Aorta (tissue), 5 donors: ENCODE measurements around the gene PRLR. TPM values are rescaled to one million over a fixed set of nuclear protein-coding genes. Genes with fewer than 3 reads are reported as not detected.
"Not testable (repeated sequence)": the region's sequence is repeated elsewhere in the genome, so short reads cannot be mapped to it uniquely, and the experiment has no call there.

Experiments
- ATAC-seq: fragments of 200-7000 bp; cut with Tn5 transposase; one replicate; pipeline ENCODE4 v1.9.1; 2022; ENCODE audit warnings: moderate library complexity; ENCODE audit not compliant: low FRiP score
- DNase-seq, 2 donors: peaks; one replicate each; pipeline ENCODE4 v3.0.0-alpha.2; 2020
- H3K27ac ChIP-seq, 2 donors: one replicate each; pipeline ENCODE4 v1.5.1; 2013; ENCODE audit warnings: low read length in 2 of 2, mild to moderate bottlenecking in 2 of 2, moderate library complexity in 2 of 2, control low read depth in 1 of 2, inconsistent platforms in 1 of 2, low read depth in 1 of 2
- H3K27me3 ChIP-seq, 2 donors: one replicate each; pipeline ENCODE4 v1.6.1; 2013; ENCODE audit warnings: control low read depth in 1 of 2, low read length in 1 of 2, mild to moderate bottlenecking in 1 of 2, moderate library complexity in 1 of 2; ENCODE audit not compliant: insufficient read depth in 2 of 2, control insufficient read depth in 1 of 2
- H3K36me3 ChIP-seq, 2 donors: one replicate each; pipeline ENCODE4 v1.6.1; 2013; ENCODE audit warnings: control low read depth in 1 of 2, low read length in 1 of 2, mild to moderate bottlenecking in 1 of 2; ENCODE audit not compliant: insufficient read depth in 2 of 2, control insufficient read depth in 1 of 2
- H3K4me1 ChIP-seq, 2 donors: one replicate each; pipeline ENCODE4 v1.6.1; 2013; ENCODE audit warnings: low read length in 2 of 2, control low read depth in 1 of 2, mild to moderate bottlenecking in 1 of 2, moderate library complexity in 1 of 2; ENCODE audit not compliant: insufficient read depth in 2 of 2, control insufficient read depth in 1 of 2
- H3K4me3 ChIP-seq, 2 donors: one replicate each; pipeline ENCODE4 v1.5.1; 2013; ENCODE audit warnings: low read length in 2 of 2, control low read depth in 1 of 2, mild to moderate bottlenecking in 1 of 2
- H3K9me3 ChIP-seq: one replicate; pipeline ENCODE4 v1.6.1; 2013; ENCODE audit warnings: mild to moderate bottlenecking, low read length; ENCODE audit not compliant: control insufficient read depth
- WGBS, 2 donors: extraction: QIAGEN DNeasy Blood & Tissue Kit; methylation state at CpG; one replicate each; pipeline ENCODE4 v1.1.7; 2013; 5-methylcytosine and 5-hydroxymethylcytosine counted together
- intact Hi-C, 2 donors: fragments of 100-400 bp; cut with DNase I; formaldehyde crosslinking; loops; one replicate each; pipeline versions ENCODE4 v1.14.2 to v1.15.0; 2022
- polyA plus RNA-seq, 2 donors: library from polyadenylated mRNA; stranded (reverse); fragments of 200-250 nt; gene quantifications; one replicate each; pipeline ENCODE4 v1.2.3, GENCODE V29; 2013
- total RNA-seq, 2 donors: library from RNA; stranded (reverse); fragmentation: NEBNext Ultra II Directional; extraction: Animal tissue kit (Norgen Biotek cat#: 25700); gene quantifications; one replicate each; pipeline ENCODE4 v1.2.1, GENCODE V29; 2021
- donor health status: healthy with polysubstance abuse.
- donor health status: Bipolar disorder and iron deficiency.
- donor health status: DM: no; HTN: no; CAD: no.
- donor health status: DM: no; HTN: no; CAD: no.
- donor health status: DM: yes; HTN: yes; CAD: no.

The PRLR gene
- total and polyA plus RNA-seq, 4 donors = 0.08 to 3.2 (median 0.69) TPM

- H3K9me3 ChIP-seq = no peaks in the 10 kb centered on the region
- no peaks in the 10 kb centered on the region for H3K36me3 ChIP-seq
- 30 to 56% methylated on average over 2 of the region's 2 CpGs for WGBS, 2 donors
- ATAC-seq (no peak), DNase-seq (no peak)
- intact Hi-C loops = no loop called here
- no peak overlapping the region for H3K27ac ChIP-seq
- H3K27me3 ChIP-seq = no peaks in the 10 kb centered on the region
- no peak overlapping the region for H3K4me3 ChIP-seq
- peaks cover 0 to 1% of the 10 kb centered on the region in 2 donors for H3K4me1 ChIP-seq
These were observed 105.4 kb downstream of the PRLR start for GRCh38 chr5:35124932-35125331.

- intact Hi-C loops = no loop called here
- no peak overlapping the region for H3K27ac ChIP-seq
- 85 to 90% methylated on average over 2 of the region's 2 CpGs for WGBS, 2 donors
- peaks cover 0 to 1% of the 10 kb centered on the region in 2 donors for H3K4me1 ChIP-seq
- H3K4me3 ChIP-seq = no peak overlapping the region
- H3K9me3 ChIP-seq = no peaks in the 10 kb centered on the region
- ATAC-seq = no peak
- H3K36me3 ChIP-seq = no peaks in the 10 kb centered on the region
- no peak for DNase-seq
- H3K27me3 ChIP-seq = no peaks in the 10 kb centered on the region
These were observed 107.5 kb downstream of the PRLR start for GRCh38 chr5:35122819-35123218.

- Histone ChIP-seq H3K4me3 (no peak overlapping the region), H3K4me1 (peaks cover 0 to 1% of the 10 kb centered on the region in 2 donors), H3K36me3 (no peaks in the 10 kb centered on the region), H3K9me3 (no peaks in the 10 kb centered on the region), H3K27me3 (no peaks in the 10 kb centered on the region), H3K27ac (no peak overlapping the region)
- intact Hi-C loops = no loop called here
- no peak for DNase-seq
- 21 to 32% methylated on average over 1 of the region's 1 CpG for WGBS, 2 donors
- ATAC-seq = no peak
These were observed 109.6 kb downstream of the PRLR start for GRCh38 chr5:35120715-35121114.

- Histone ChIP-seq H3K27ac (no peak overlapping the region), H3K36me3 (no peaks in the 10 kb centered on the region), H3K4me1 (no peaks in the 10 kb centered on the region), H3K4me3 (no peak overlapping the region), H3K9me3 (no peaks in the 10 kb centered on the region), H3K27me3 (no peaks in the 10 kb centered on the region)
- no peak for ATAC-seq
- DNase-seq = no peak
- intact Hi-C loops = no loop called here
- WGBS, 2 donors = 59 to 70% methylated on average over 6 of the region's 6 CpGs
These were observed 112.3 kb downstream of the PRLR start for GRCh38 chr5:35117967-35118366.

GRCh38 chr5:35115920-35116319, 114.4 kb downstream of the PRLR start:
- ATAC-seq (no peak), DNase-seq (no peak)
- H3K4me3 ChIP-seq = no peak overlapping the region
- H3K27me3 ChIP-seq = no peaks in the 10 kb centered on the region
- H3K4me1 ChIP-seq = no peaks in the 10 kb centered on the region
- no peaks in the 10 kb centered on the region for H3K9me3 ChIP-seq
- intact Hi-C loops = no loop called here
- no peaks in the 10 kb centered on the region for H3K36me3 ChIP-seq
- no peak overlapping the region for H3K27ac ChIP-seq

GRCh38 chr5:35114698-35115097, 115.6 kb downstream of the PRLR start:
- Histone ChIP-seq H3K27ac (no peak overlapping the region), H3K27me3 (no peaks in the 10 kb centered on the region), H3K36me3 (no peaks in the 10 kb centered on the region), H3K9me3 (no peaks in the 10 kb centered on the region), H3K4me1 (no peaks in the 10 kb centered on the region), H3K4me3 (no peak overlapping the region)
- no peak for DNase-seq
- WGBS, 2 donors = 87 to 94% methylated on average over 4 of the region's 4 CpGs
- intact Hi-C loops = no loop called here
- ATAC-seq = no peak

- no peaks in the 10 kb centered on the region for H3K9me3 ChIP-seq
- intact Hi-C loops = no loop called here
- WGBS, 2 donors = 41 to 54% methylated on average over 4 of the region's 4 CpGs
- no peaks in the 10 kb centered on the region for H3K27me3 ChIP-seq
- H3K4me3 ChIP-seq = no peak overlapping the region
- no peaks in the 10 kb centered on the region for H3K4me1 ChIP-seq
- DNase-seq (no peak), ATAC-seq (no peak)
- H3K27ac ChIP-seq = no peak overlapping the region
- H3K36me3 ChIP-seq = no peaks in the 10 kb centered on the region
These were observed 118.0 kb downstream of the PRLR start for GRCh38 chr5:35112300-35112699.

- H3K27me3 ChIP-seq, H3K4me1 ChIP-seq, H3K27ac ChIP-seq, DNase-seq, H3K9me3 ChIP-seq, H3K36me3 ChIP-seq, intact Hi-C loops, ATAC-seq, H3K4me3 ChIP-seq: not testable (repeated sequence)
- WGBS, 2 donors = 79 to 82% methylated on average over 11 of the region's 11 CpGs
These were observed 125.7 kb downstream of the PRLR start for GRCh38 chr5:35104550-35104949.

- ATAC-seq (no peak), DNase-seq (no peak)
- no peaks in the 10 kb centered on the region for H3K4me1 ChIP-seq
- no peaks in the 10 kb centered on the region for H3K36me3 ChIP-seq
- H3K27ac ChIP-seq = no peak overlapping the region
- peaks cover 3% of the 10 kb centered on the region for H3K9me3 ChIP-seq
- 85% methylated on average over 5 of the region's 5 CpGs for WGBS, 2 donors
- no peak overlapping the region for H3K4me3 ChIP-seq
- no peaks in the 10 kb centered on the region for H3K27me3 ChIP-seq
- intact Hi-C loops = no loop called here
These were observed 126.5 kb downstream of the PRLR start for GRCh38 chr5:35103637-35104299.
